ENCODE data around the gene HOXB3.

Gene HOXB3

GRCh38 chr17:48587276-48588073 lies 2.6 kb downstream of the HOXB3 start:
- DNase-seq (ENCODE audit: low read depth): no peak
- no peak overlapping the region for H3K4me3 ChIP-seq (ENCODE audit: low read length)
- TF ChIP-seq CTCF (IDR thresholded peaks at IDR 0.05; ENCODE audit: insufficient read depth, low read depth, low read length, missing control alignments): no peak

- TF ChIP-seq CTCF (IDR thresholded peaks at IDR 0.05; ENCODE audit: insufficient read depth, low read depth, low read length, missing control alignments): no peak
- DNase-seq (ENCODE audit: low read depth): no peak
- H3K4me3 ChIP-seq (ENCODE audit: low read length): no peak overlapping the region
These were observed 3.4 kb downstream of the HOXB3 start for GRCh38 chr17:48586355-48587258.

GRCh38 chr17:48584223-48584741 lies 5.8 kb downstream of the HOXB3 start:
- H3K4me3 ChIP-seq (ENCODE audit: low read length): no peak overlapping the region
- no peak for DNase-seq (ENCODE audit: low read depth)
- TF ChIP-seq CTCF (IDR thresholded peaks at IDR 0.05; ENCODE audit: insufficient read depth, low read depth, low read length, missing control alignments): no peak

- H3K4me3 ChIP-seq (ENCODE audit: low read length): no peak overlapping the region
- no peak for TF ChIP-seq CTCF (IDR thresholded peaks at IDR 0.05; ENCODE audit: insufficient read depth, low read depth, low read length, missing control alignments)
- no peak for DNase-seq (ENCODE audit: low read depth)
These were observed 6.3 kb downstream of the HOXB3 start for GRCh38 chr17:48583708-48584222.

- DNase-seq (ENCODE audit: low read depth): no peak
- H3K4me3 ChIP-seq (ENCODE audit: low read length): no peak overlapping the region
- TF ChIP-seq CTCF (IDR thresholded peaks at IDR 0.05; ENCODE audit: insufficient read depth, low read depth, low read length, missing control alignments): no peak
These were observed 7.3 kb downstream of the HOXB3 start for GRCh38 chr17:48582750-48583069.

GRCh38 chr17:48579760-48580554 lies 10.1 kb downstream of the HOXB3 start:
- no peak overlapping the region for H3K4me3 ChIP-seq (ENCODE audit: low read length)
- TF ChIP-seq CTCF (IDR thresholded peaks at IDR 0.05; ENCODE audit: insufficient read depth, low read depth, low read length, missing control alignments): no peak
- no peak for DNase-seq (ENCODE audit: low read depth)

All from epithelial cell of esophagus (primary cell).